IMR-90 (cell line): ENCODE data around the gene ZFP92. TPM values are rescaled to one million over a fixed set of nuclear protein-coding genes. Genes with fewer than 3 reads are reported as not detected.

Experiments
- ATAC-seq: fragments of 200-7000 bp; cut with Tn5 transposase; 2 replicates; pipeline ENCODE4 v1.9.1; 2020; ENCODE audit warnings: low read depth, mild to moderate bottlenecking, moderate library complexity
- BruUV-seq: library from RNA; stranded (reverse); fragments of 400-500 nt; replicated peaks from 2 replicates; lab custom pipeline; 2021; lab: Mats Ljungman, UMichigan
- CTCF ChIA-PET: fragments of 300-600 bp; formaldehyde crosslinking; extraction: SDS; loops from one replicate; lab custom pipeline; 2021; ENCODE audit warnings: antibody characterized with exemption; lab: Yijun Ruan, JAX
- POLR2A ChIA-PET: fragments of 300-600 bp; sonication (Branson Sonifier 250); formaldehyde crosslinking; loops from one replicate; lab custom pipeline; 2022; ENCODE audit warnings: antibody characterized with exemption; ENCODE audit not compliant: unreplicated experiment; lab: Charles Lee
- DNase-seq: peaks from one replicate; pipeline ENCODE4 v3.0.0; 2013
- H2AFZ ChIP-seq: replicated peaks from 2 replicates; pipeline ENCODE3; 2013; ENCODE audit warnings: low read length, mild to moderate bottlenecking; ENCODE audit not compliant: poor library complexity
- H2AK5ac ChIP-seq: 2 replicates; pipeline ENCODE4 v1.6.1; 2013; ENCODE audit warnings: low read depth, low read length, inconsistent platforms
- H2AK9ac ChIP-seq: replicated peaks from 2 replicates; pipeline ENCODE3; 2013; ENCODE audit warnings: mild to moderate bottlenecking, low read depth, low read length, moderate library complexity; ENCODE audit not compliant: poor library complexity
- H2BK120ac ChIP-seq: 2 replicates; pipeline ENCODE4 v1.6.1; 2013; ENCODE audit warnings: low read depth, low read length, inconsistent platforms
- H2BK15ac ChIP-seq: 3 replicates; pipeline ENCODE4 v1.6.1; 2013; ENCODE audit warnings: low read depth, low read length, inconsistent platforms
- H2BK20ac ChIP-seq: 2 replicates; pipeline ENCODE4 v1.6.1; 2013; ENCODE audit warnings: low read depth, mild to moderate bottlenecking, inconsistent platforms, low read length, moderate library complexity
- H2BK5ac ChIP-seq: 2 replicates; pipeline ENCODE4 v1.6.1; 2013; ENCODE audit warnings: mild to moderate bottlenecking, low read depth, low read length, inconsistent platforms; ENCODE audit not compliant: poor library complexity, severe bottlenecking
- H3K14ac ChIP-seq: replicated peaks from 2 replicates; pipeline ENCODE4 v1.6.1; 2013; ENCODE audit warnings: low read depth, low read length, inconsistent platforms
- H3K18ac ChIP-seq: 2 replicates; pipeline ENCODE4 v1.6.1; 2013; ENCODE audit warnings: low read depth, low read length, control low read depth
- H3K23ac ChIP-seq: 2 replicates; pipeline ENCODE4 v1.6.1; 2013; ENCODE audit warnings: low read depth, low read length, inconsistent platforms
- H3K27ac ChIP-seq: 2 replicates; pipeline ENCODE4 v1.5.1; 2013; ENCODE audit warnings: mild to moderate bottlenecking, control low read depth, low read length; ENCODE audit not compliant: insufficient read depth
- H3K27me3 ChIP-seq: 2 replicates; pipeline ENCODE4 v1.6.1; 2013; ENCODE audit warnings: low read length; ENCODE audit not compliant: control insufficient read depth, insufficient read depth
- H3K36me3 ChIP-seq: 2 replicates; pipeline ENCODE4 v1.6.1; 2013; ENCODE audit warnings: low read length, mixed read lengths; ENCODE audit not compliant: control insufficient read depth, insufficient read depth
- H3K4ac ChIP-seq: 2 replicates; pipeline ENCODE4 v1.6.1; 2013; ENCODE audit warnings: low read depth, low read length, inconsistent platforms
- H3K4me1 ChIP-seq: 2 replicates; pipeline ENCODE4 v1.6.1; 2013; ENCODE audit warnings: low read length, mixed read lengths; ENCODE audit not compliant: control insufficient read depth, insufficient read depth
- H3K4me2 ChIP-seq: 2 replicates; pipeline ENCODE4 v1.6.1; 2013; ENCODE audit warnings: low read depth, mild to moderate bottlenecking, control low read depth, low read length, moderate library complexity
- H3K4me3 ChIP-seq: 2 replicates; pipeline ENCODE4 v1.5.1; 2013; ENCODE audit warnings: low read depth, mild to moderate bottlenecking, control low read depth, low read length, moderate library complexity; ENCODE audit not compliant: insufficient read depth
- H3K56ac ChIP-seq: 2 replicates; pipeline ENCODE4 v1.6.1; 2013; ENCODE audit warnings: low read length, inconsistent platforms; ENCODE audit not compliant: insufficient read depth; ENCODE audit errors: extremely low read depth
- H3K79me1 ChIP-seq, 2 experiments: 2 replicates each; pipeline ENCODE4 v1.6.1; 2013; ENCODE audit warnings: low read length in 2 of 2, inconsistent platforms in 1 of 2, low read depth in 1 of 2
- H3K9ac ChIP-seq: 2 replicates; pipeline ENCODE4 v1.6.1; 2013; ENCODE audit warnings: low read depth, low read length, control low read depth
- H3K9me1 ChIP-seq: 2 replicates; pipeline ENCODE4 v1.6.1; 2013; ENCODE audit warnings: low read length, inconsistent platforms; ENCODE audit not compliant: insufficient read depth
- H3K9me3 ChIP-seq: 2 replicates; pipeline ENCODE4 v1.6.1; 2013; ENCODE audit warnings: low read length; ENCODE audit not compliant: control insufficient read depth, insufficient read depth
- H4K20me1 ChIP-seq: 2 replicates; pipeline ENCODE4 v1.6.1; 2013; ENCODE audit warnings: low read length, inconsistent platforms; ENCODE audit not compliant: insufficient read depth
- H4K5ac ChIP-seq: 2 replicates; pipeline ENCODE4 v1.6.1; 2013; ENCODE audit warnings: mild to moderate bottlenecking, low read depth, low read length, control low read depth
- H4K8ac ChIP-seq, 2 experiments: 2 replicates each; pipeline ENCODE4 v1.6.1; 2013; ENCODE audit warnings: low read depth in 2 of 2, low read length in 2 of 2, control low read depth in 1 of 2, inconsistent platforms in 1 of 2
- H4K91ac ChIP-seq: 2 replicates; pipeline ENCODE4 v1.6.1; 2013; ENCODE audit warnings: low read depth, low read length, inconsistent platforms; ENCODE audit not compliant: insufficient read depth
- BHLHE40 ChIP-seq: fragments of 150-350 bp; IDR thresholded peaks from 2 replicates; pipeline ENCODE4 v1.6.1; 2016; ENCODE audit warnings: mild to moderate bottlenecking, low read depth, low read length
- CEBPB ChIP-seq: IDR thresholded peaks from 2 replicates; pipeline ENCODE4 v1.6.1; 2012; ENCODE audit warnings: low read depth, low read length, improper control_type of control experiment
- ELK1 ChIP-seq: fragments of 150-350 bp; IDR thresholded peaks from 2 replicates; pipeline ENCODE4 v1.6.1; 2016; ENCODE audit warnings: low read depth, mild to moderate bottlenecking, low read length, moderate library complexity, borderline replicate concordance
- FOS ChIP-seq: fragments of 150-350 bp; IDR thresholded peaks from 2 replicates; pipeline ENCODE4 v1.6.1; 2016; ENCODE audit warnings: low read depth, low read length
- NFE2L2 ChIP-seq: fragments of 150-350 bp; IDR thresholded peaks from 2 replicates; pipeline ENCODE4 v1.6.1; 2016; ENCODE audit warnings: low read depth, mild to moderate bottlenecking, low read length
- POLR2A ChIP-seq: IDR thresholded peaks from 2 replicates; pipeline ENCODE4 v1.6.1; 2012; ENCODE audit warnings: mild to moderate bottlenecking, low read depth, low read length
- RAD21 ChIP-seq: IDR thresholded peaks from 2 replicates; pipeline ENCODE4 v1.6.1; 2012; ENCODE audit warnings: low read length, improper control_type of control experiment
- RCOR1 ChIP-seq: IDR thresholded peaks from 2 replicates; pipeline ENCODE4 v1.6.1; 2012; ENCODE audit warnings: mild to moderate bottlenecking, low read length, improper control_type of control experiment; ENCODE audit not compliant: insufficient replicate concordance
- RFX5 ChIP-seq: IDR thresholded peaks from 2 replicates; pipeline ENCODE4 v1.8.0; 2012; ENCODE audit warnings: low read depth, mild to moderate bottlenecking, low read length, moderate library complexity
- SMC3 ChIP-seq: fragments of 150-350 bp; IDR thresholded peaks from 2 replicates; pipeline ENCODE4 v1.6.1; 2016; ENCODE audit warnings: low read depth, mild to moderate bottlenecking, antibody characterized with exemption, low read length, moderate library complexity
- USF2 ChIP-seq: fragments of 150-350 bp; IDR thresholded peaks from 2 replicates; pipeline ENCODE4 v1.6.1; 2017; ENCODE audit warnings: mild to moderate bottlenecking, antibody characterized with exemption, low read length, low read depth
- WGBS, 2 experiments: methylation state at CpG; one replicate each; pipeline versions ENCODE4 v1.1.5 to v1.1.7; 2013; ENCODE audit warnings: missing lambda C conversion rate in 2 of 2; ENCODE audit not compliant: insufficient read length in 1 of 2; ENCODE audit errors: extremely low coverage in 2 of 2; 5-methylcytosine and 5-hydroxymethylcytosine counted together
- dilution Hi-C: fragments of 300-500 bp; cut with HindIII; formaldehyde crosslinking; loops from one replicate; pipeline ENCODE4 v1.14.3; 2018; ENCODE audit warnings: low sequenced_read_pairs; ENCODE audit not compliant: unreplicated experiment
- in situ Hi-C: fragments of 300-500 bp; cut with MboI; formaldehyde crosslinking; loops from 3 replicates; pipeline ENCODE4 v1.14.3; 2019; ENCODE audit warnings: low sequenced_read_pairs, inconsistent platforms, mixed read lengths
- intact Hi-C: fragments of 100-400 bp; cut with micrococcal nuclease; formaldehyde crosslinking; loops from 2 replicates; pipeline ENCODE4 v1.10.0; 2022
- polyA plus RNA-seq, 3 experiments: library from polyadenylated mRNA; depleted of rRNA; stranded (reverse); fragments of >200 nt; gene quantifications; 2 replicates each; pipeline ENCODE4 v1.2.3, GENCODE V29; 2012; ENCODE audit warnings: low replicate concordance in 1 of 3
- total RNA-seq: library from RNA; depleted of rRNA; stranded (reverse); fragments of >200 nt; gene quantifications from 2 replicates; pipeline ENCODE4 v1.2.3, GENCODE V29; 2012

The ZFP92 gene
- total and polyA plus RNA-seq, 2 of the 4 experiments (the other 2 are of a cell fraction), result under 0.01 to 0.03 TPM

GRCh38 chrX:153377727-153378126, 33.5 kb upstream of the ZFP92 start:
- in situ Hi-C loops, result no loop called here
- BruUV-seq, result no TSS peak
- no peak overlapping the region for H2BK120ac ChIP-seq
- H3K27ac ChIP-seq, result no peak overlapping the region
- H2BK5ac ChIP-seq, result no peak overlapping the region
- no peak overlapping the region for H3K23ac ChIP-seq
- no peak overlapping the region for H3K14ac ChIP-seq
- no peaks in the 10 kb centered on the region for H3K9me1 ChIP-seq
- H2AK5ac ChIP-seq, result no peak overlapping the region
- H2BK15ac ChIP-seq, result no peak overlapping the region
- no peak overlapping the region for H3K4ac ChIP-seq
- no peak overlapping the region for H2AFZ ChIP-seq
- no peaks in the 10 kb centered on the region for H3K36me3 ChIP-seq
- peaks cover 8% of the 10 kb centered on the region for H3K27me3 ChIP-seq
- H3K9me3 ChIP-seq, result peaks cover 2% of the 10 kb centered on the region; the same call in 1 of the 2 replicates
- H3K9ac ChIP-seq, result no peak overlapping the region
- ChIA-PET POLR2A (no interaction called here), CTCF (no interaction called here)
- H3K4me3 ChIP-seq, result no peak overlapping the region
- H4K20me1 ChIP-seq, result no peaks in the 10 kb centered on the region
- no peak overlapping the region for H4K91ac ChIP-seq
- DNase-seq (no peak), ATAC-seq (no peak)
- WGBS, 2 experiments, result no CpG with 5 or more reads among the region's 3 CpGs
- intact Hi-C loops, result no loop called here
- no peak overlapping the region for H3K18ac ChIP-seq
- H4K8ac ChIP-seq, result no peak overlapping the region
- TF ChIP-seq ELK1 (no peak), RFX5 (no peak), CEBPB (no peak), SMC3 (no peak), USF2 (no peak), NFE2L2 (no peak), BHLHE40 (no peak), FOS (no peak), RCOR1 (no peak), RAD21 (no peak), POLR2A (no peak)
- no peak overlapping the region for H3K56ac ChIP-seq
- H3K4me1 ChIP-seq, result peaks cover 2% of the 10 kb centered on the region; the same call in 1 of the 2 replicates
- dilution Hi-C loops, result no loop called here
- H3K4me2 ChIP-seq, result no peak overlapping the region
- H2AK9ac ChIP-seq, result no peak overlapping the region
- H3K79me1 ChIP-seq, result no peaks in the 10 kb centered on the region
- no peak overlapping the region for H4K5ac ChIP-seq
- H2BK20ac ChIP-seq, result no peak overlapping the region
